Brain microvascular endothelial cell (primary cell): ENCODE data around the gene SPINK4.

ENCODE experiments used
- DNase-seq: peaks from one replicate; pipeline ENCODE4 v3.0.0-alpha.2; 2020
- H3K27ac ChIP-seq: fragments of 250-450 bp; sonication (Bioruptor Pico); 2 replicates; pipeline ENCODE4 v1.5.1; 2020; ENCODE audit warnings: mild to moderate bottlenecking, moderate library complexity
- H3K27me3 ChIP-seq: fragments of 250-450 bp; sonication (Bioruptor Pico); replicated peaks from 2 replicates; pipeline ENCODE4 v1.5.1; 2020; ENCODE audit warnings: mild to moderate bottlenecking
- H3K36me3 ChIP-seq: fragments of 250-450 bp; sonication (Bioruptor Pico); replicated peaks from 2 replicates; pipeline ENCODE4 v1.5.1; 2020; ENCODE audit warnings: mild to moderate bottlenecking
- H3K4me3 ChIP-seq: 2 replicates; pipeline ENCODE4 v1.5.1; 2011; ENCODE audit warnings: low read depth, mild to moderate bottlenecking, control low read depth, low read length, moderate library complexity
- in situ Hi-C: cut with HindIII; loops from 2 replicates; pipeline ENCODE4 v1.10.0; 2017; ENCODE audit warnings: low sequenced_read_pairs, low pct_ligation_motif_present
- TF ChIP-seq, protein P1 (sequence below): IDR thresholded peaks from 2 replicates; pipeline ENCODE4 v1.5.1; 2011; ENCODE audit warnings: low read depth, mild to moderate bottlenecking, moderate library complexity, low read length, control low read depth, inconsistent platforms; ENCODE audit errors: missing control alignments

Gene SPINK4

DNA sequence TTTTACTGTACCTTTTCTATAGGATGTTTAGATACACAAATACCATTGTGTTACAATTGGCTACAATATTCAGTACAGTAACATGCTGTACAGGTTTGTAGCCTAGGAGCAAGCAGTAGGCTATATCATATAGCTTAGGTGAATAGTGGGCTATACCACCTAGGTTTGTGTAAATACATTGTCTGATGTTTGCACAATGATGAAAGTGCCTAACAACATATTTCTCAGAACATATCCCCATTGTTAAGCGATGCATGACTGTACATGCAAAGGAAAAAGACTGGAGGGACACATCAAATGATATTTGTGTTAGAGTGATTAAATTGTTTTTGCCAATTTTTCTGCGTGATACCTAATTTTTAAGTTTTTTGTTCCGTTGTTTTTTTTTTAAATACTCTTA is 30.2 kb downstream of the SPINK4 start:
- Histone ChIP-seq H3K27ac (no peak overlapping the region), H3K4me3 (no peak overlapping the region), H3K36me3 (peaks cover 44% of the 10 kb centered on the region), H3K27me3 (no peaks in the 10 kb centered on the region)
- in situ Hi-C loops: no loop called here
- TF ChIP-seq, protein P1, sequence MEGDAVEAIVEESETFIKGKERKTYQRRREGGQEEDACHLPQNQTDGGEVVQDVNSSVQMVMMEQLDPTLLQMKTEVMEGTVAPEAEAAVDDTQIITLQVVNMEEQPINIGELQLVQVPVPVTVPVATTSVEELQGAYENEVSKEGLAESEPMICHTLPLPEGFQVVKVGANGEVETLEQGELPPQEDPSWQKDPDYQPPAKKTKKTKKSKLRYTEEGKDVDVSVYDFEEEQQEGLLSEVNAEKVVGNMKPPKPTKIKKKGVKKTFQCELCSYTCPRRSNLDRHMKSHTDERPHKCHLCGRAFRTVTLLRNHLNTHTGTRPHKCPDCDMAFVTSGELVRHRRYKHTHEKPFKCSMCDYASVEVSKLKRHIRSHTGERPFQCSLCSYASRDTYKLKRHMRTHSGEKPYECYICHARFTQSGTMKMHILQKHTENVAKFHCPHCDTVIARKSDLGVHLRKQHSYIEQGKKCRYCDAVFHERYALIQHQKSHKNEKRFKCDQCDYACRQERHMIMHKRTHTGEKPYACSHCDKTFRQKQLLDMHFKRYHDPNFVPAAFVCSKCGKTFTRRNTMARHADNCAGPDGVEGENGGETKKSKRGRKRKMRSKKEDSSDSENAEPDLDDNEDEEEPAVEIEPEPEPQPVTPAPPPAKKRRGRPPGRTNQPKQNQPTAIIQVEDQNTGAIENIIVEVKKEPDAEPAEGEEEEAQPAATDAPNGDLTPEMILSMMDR: no peak
- no peak for DNase-seq

DNA sequence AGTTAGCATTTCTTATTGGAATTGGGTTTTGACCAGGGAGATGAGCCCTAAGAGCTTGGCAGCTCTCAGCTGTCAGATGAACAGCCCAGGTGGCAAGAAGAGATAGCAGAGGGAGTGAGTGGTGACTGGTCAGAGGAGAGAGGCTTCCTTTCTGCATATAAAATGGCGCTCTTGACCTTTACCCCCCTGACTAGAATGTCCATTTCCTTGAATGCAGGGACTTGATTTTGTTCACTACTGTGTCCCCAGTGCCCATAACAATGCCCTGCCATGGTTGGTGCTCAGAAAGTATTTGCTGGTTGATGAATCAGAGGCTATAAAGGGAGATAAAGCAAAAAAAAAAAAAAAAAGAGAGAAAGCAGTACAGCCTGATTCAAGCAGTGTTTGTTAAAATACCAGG is 32.1 kb downstream of the SPINK4 start:
- DNase-seq: no peak
- TF ChIP-seq, protein P1: no peak
- H3K36me3 ChIP-seq: peaks cover 53% of the 10 kb centered on the region
- H3K27ac ChIP-seq: no peak overlapping the region
- H3K27me3 ChIP-seq: no peaks in the 10 kb centered on the region
- no peak overlapping the region for H3K4me3 ChIP-seq
- in situ Hi-C loops: no loop called here

DNA sequence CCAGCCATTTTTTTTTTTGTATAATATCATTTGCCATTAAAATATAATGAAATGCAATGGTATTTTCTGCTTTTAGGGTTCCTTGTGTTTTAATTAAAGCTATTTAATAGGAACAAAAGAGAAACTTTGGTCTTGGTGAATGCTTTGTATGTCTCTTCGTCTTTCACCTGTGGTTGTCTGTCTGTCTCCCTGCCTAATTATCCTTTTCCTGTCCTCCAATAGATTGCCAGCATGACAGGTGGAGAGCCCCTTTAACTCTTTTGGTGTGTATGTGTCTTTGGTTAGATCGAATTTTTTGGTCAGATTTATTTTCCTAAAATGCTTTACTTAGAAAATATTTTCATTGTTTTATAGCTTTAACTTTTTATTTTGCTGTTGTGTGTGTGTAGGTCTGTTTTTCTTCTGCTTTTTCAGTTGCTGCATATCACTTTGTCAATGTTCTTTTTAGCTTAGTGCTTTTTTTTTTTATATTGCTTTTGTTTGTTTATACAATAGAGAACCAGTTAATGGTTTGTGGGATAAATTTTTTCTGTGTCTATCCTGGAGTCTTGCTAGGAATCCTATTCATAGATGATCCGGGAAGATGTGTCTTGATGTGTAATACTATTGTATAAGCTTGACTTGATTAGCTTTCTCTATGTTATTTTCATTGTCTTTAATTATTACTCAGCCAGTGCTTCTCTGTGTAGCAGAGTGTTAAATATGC is 33.5 kb downstream of the SPINK4 start:
- Histone ChIP-seq H3K27ac (no peak overlapping the region), H3K4me3 (no peak overlapping the region), H3K36me3 (peaks cover 54% of the 10 kb centered on the region), H3K27me3 (no peaks in the 10 kb centered on the region)
- TF ChIP-seq, protein P1: no peak
- DNase-seq: no peak
- in situ Hi-C loops: no loop called here

DNA sequence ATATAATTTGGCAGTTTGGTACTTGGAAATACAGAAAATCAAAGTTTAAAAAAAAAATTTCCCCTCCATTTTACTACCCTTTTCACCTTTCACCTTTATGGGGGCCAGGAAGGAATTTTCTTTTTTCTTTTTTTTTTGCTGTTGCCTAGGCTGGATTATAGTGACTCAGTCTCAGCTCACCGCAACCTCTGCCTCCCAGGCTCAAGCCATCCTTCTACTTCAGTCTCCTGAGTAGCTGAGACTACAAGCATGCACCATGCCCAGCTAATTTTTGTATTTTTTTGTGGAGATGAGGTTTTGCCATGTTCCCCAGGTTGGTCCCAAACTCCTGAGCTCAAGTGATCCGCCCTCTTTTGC is 34.0 kb downstream of the SPINK4 start:
- H3K4me3 ChIP-seq: no peak overlapping the region
- no peaks in the 10 kb centered on the region for H3K27me3 ChIP-seq
- no peak for DNase-seq
- peaks cover 57% of the 10 kb centered on the region for H3K36me3 ChIP-seq
- TF ChIP-seq, protein P1: no peak
- H3K27ac ChIP-seq: no peak overlapping the region
- in situ Hi-C loops: no loop called here

DNA sequence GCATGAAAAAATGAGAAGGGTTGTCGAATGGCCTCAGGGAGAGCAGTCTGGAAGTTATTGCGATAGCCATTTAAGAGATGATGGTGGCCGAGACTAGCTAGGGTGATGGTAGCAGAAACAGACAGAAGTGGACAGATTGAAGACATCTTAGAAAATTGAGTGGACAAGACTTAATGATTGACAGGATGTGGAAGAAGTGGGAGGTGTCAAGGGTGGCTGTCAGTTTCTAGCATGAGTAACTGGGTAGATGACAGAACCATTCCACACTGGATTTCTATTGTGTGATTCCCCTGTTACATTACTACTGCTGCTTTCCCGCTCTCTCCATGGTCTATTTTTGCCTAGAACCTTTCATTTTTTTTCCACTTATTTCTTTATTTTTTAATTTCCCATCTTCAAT is 37.5 kb downstream of the SPINK4 start:
- H3K27me3 ChIP-seq: no peaks in the 10 kb centered on the region
- in situ Hi-C loops: no loop called here
- H3K4me3 ChIP-seq: no peak overlapping the region
- H3K36me3 ChIP-seq: peaks cover 62% of the 10 kb centered on the region
- DNase-seq: no peak
- no peak overlapping the region for H3K27ac ChIP-seq
- TF ChIP-seq, protein P1: no peak

DNA sequence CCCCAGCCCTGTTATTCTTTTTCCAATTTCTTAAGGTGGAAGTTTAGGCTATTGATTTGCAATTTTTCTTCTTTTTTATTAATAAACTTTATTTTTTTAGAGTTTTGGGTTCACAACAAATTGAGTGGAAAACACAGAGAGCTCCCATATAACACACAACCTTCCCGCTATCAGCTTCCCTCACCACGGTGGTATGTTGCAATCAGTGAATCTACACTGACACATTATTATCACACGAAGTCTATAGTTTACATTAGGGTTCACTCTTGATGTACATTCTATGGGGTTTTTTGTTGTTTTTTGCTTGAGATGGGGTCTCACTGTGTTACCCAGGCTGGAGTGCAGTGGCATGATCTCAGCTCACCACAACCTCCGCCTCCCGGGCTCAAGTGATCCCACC is 45.5 kb downstream of the SPINK4 start:
- Histone ChIP-seq H3K36me3 (peaks cover 18% of the 10 kb centered on the region), H3K27ac (no peak overlapping the region), H3K4me3 (no peak overlapping the region), H3K27me3 (no peaks in the 10 kb centered on the region)
- TF ChIP-seq, protein P1: no peak
- in situ Hi-C loops: no loop called here
- no peak for DNase-seq
